HCEC 1CT (cell line): ENCODE measurements around the gene MMP24.
"Not testable (repeated sequence)": the region's sequence is repeated elsewhere in the genome, so short reads cannot be mapped to it uniquely, and the experiment has no call there.

Source experiments
- DNase-seq: peaks from one replicate; pipeline ENCODE4 v3.0.0-alpha.2; 2017

Gene MMP24

DNA sequence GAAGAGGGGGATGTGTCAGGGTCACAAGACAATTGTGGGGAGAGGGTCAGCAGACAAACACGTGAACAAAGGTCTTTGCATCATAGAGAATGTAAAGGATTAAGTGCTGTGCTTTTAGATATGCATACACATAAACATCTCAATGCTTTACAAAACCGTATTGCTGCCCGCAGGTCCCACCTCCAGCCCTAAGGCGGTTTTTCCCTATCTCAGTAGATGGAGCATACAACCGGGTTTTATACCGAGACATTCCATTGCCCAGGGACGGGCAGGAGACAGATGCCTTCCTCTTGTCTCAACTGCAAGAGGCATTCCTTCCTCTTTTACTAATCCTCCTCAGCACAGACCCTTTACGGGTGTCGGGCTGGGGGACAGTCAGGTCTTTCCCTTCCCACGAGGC, 35.8 kb downstream of the MMP24 start:
- DNase-seq = not testable (repeated sequence)

DNA sequence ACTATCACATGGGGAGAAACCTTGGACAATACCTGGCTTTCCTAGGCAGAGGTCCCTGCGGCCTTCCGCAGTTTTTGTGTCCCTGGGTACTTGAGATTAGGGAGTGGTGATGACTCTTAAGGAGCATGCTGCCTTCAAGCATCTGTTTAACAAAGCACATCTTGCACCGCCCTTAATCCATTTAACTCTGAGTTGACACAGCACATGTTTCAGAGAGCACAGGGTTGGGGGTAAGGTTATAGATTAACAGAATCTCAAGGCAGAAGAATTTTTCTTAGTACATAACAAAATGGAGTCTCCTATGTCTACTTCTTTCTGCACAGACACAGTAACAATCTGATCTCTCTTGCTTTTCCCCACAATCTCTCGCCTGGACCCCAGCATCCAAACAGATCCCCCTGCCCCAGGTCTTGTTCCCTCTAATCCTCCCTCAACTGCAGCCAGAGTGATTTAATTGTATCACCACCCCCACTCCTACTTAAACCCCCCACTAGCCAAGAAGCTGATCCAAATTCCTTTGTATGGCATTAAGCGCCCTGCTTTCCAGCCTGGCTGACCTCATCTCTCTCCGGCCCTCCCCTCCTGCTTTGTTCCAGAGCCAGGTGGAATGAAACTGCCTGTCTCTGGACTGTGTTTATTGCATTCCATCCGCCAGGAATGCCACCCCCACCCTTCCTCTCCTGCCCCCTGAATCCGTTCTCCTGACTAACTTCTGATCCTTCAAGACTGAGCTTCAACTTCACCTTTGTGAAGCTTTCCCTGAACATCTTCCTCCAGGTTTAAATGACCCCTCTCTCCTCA, 36.4 kb downstream of the MMP24 start:
- DNase-seq = peak; percentile 14

- DNase-seq = no peak
Measured at GRCh38 chr20:35263532-35264341, 37.2 kb downstream of the MMP24 start.

GRCh38 chr20:35264755-35265154, 38.3 kb downstream of the MMP24 start:
- peak; percentile 24 for DNase-seq

GRCh38 chr20:35267092-35267491, 40.6 kb downstream of the MMP24 start:
- no peak for DNase-seq

- DNase-seq = peak; percentile 43
Measured at GRCh38 chr20:35269055-35269781, 42.7 kb downstream of the MMP24 start.

GRCh38 chr20:35270021-35270902, 43.8 kb downstream of the MMP24 start:
- DNase-seq = no peak

DNA sequence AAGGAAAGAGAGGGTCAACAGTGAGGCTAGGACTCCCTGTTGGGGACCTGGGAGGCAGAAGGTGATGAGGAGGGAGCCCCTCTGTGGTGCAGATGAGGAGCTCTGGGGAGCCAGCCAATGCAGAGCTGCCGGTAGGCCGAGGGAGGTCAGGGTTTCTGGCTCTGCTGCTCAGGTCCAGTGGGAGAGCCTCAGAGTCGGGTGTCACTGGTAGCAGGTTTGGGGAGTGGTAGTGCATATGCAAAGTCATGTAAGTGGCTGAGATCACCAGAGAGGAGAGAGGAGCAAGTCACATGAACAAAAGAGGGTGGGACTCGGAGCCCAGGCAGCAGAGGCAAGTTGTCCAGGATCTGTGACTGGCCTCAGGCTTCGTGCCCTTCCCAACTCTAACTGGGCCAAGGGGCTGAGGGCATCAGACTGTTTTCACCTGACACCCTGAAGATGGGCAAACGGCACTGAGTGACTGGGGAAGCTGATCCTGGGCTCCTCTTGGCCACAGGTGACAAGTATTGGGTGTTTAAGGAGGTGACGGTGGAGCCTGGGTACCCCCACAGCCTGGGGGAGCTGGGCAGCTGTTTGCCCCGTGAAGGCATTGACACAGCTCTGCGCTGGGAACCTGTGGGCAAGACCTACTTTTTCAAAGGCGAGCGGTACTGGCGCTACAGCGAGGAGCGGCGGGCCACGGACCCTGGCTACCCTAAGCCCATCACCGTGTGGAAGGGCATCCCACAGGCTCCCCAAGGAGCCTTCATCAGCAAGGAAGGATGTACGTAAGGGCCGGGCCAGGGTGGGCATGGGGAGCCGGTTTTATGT, 44.8 kb downstream of the MMP24 start:
- DNase-seq = no peak

- DNase-seq = no peak
Measured at GRCh38 chr20:35271904-35272303, 45.4 kb downstream of the MMP24 start.

DNA sequence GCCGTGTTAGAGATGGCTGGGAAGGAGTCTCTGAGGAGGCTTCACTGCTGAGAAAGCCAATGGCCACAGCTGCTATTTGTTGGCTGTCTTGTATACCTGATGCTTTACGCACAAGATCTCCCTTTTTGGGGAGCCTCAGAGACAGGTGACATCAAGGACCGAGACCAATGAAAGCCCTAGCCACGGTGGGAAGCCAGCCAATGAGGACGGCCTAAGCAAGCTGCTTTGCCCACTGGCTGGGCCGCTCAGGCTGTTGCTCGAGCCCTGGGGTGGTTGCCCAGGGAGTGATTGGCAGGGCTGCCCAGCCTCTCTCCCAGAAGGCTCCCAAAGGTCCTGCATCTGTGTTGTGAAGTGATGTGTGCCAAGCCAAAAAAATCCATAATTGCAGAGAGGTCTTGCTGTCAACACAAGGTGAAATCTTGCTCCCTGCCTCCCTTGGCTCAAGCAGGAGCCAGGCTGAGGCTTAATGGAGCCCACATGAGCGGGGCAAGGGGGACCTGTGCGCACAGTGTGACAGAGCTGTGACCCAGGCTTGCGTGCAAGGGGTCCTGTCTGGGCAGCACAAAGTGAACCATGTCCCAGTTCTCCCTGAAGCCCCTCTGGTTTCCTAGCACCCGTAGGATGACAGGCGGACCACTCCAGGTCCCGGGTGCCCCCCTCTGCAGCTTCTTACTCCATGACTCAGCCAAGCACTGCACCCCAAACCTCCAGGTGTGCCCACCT, 47.1 kb downstream of the MMP24 start:
- DNase-seq = no peak

GRCh38 chr20:35274172-35275092, 47.9 kb downstream of the MMP24 start:
- no peak for DNase-seq

GRCh38 chr20:35275741-35276251, 49.3 kb downstream of the MMP24 start:
- no peak for DNase-seq

GRCh38 chr20:35276408-35276807, 49.9 kb downstream of the MMP24 start:
- no peak for DNase-seq

DNA sequence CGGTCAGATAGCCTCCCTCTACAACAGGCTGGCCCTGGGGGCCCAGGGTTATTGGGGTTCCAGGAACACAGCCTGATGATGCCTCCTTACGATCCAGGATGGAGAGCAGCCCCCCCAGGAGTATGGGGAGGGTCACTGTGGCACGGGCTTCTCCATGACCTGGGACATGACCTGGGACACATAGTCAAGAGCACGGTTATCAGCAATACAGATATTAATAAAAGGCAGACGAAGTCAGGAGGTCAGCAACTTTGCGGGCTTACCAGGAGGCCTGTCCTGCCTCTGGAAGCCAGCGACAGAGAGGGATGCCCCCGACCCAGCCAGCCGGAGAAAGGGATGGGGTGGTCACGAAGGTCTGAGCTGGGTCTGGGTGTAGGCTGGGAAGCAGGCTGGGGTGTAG, 50.6 kb downstream of the MMP24 start:
- DNase-seq = no peak

DNA sequence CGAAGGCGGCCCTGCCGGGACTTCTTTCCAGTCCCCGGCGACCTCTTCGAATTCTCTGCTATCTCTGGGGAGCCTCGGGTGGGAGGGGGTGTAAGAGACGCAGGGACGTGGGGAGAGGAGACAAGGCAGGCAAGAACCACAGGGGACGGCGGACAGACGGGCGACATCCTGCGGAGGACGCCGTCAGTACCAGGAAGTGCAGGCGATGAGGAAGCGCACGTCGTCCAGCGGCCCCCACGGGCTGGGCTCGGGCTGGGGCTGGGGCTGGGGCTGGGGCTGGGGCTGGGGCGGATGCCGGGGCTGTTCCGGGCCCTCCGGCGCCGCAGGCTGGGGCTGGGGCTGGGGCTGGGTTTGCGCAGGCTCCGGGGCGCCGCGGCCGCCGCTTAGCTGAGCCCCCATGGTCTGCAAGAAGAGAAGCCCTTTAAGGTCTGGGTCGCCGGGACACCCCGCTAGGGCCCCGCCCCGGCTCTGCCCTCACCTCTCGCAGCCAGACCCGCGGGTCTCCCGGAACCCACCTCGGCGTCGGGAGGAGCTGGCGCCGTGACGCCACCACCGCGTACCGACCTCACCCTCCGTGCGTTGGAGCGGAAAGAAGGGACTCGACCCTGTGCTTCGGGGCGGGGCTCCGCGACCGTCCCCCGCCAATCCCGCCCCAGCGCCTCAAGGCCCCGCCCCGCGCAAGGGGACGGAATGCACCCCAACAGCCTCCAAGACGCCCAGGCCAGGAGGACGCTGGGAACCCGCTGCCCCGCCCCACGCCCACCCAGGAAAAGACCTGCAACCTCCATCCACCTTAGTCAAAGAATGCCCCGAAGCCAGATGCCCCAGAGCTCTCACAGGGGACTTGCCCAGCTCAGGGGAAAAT, 51.3 kb downstream of the MMP24 start, which contains the start of gene MMP24OS:
MMP24OS (minus strand) TSS at position 592 of the 865 bp plus-strand sequence; CDS start at position 399, 193 bp downstream.
- DNase-seq = peak; percentile 87

DNA sequence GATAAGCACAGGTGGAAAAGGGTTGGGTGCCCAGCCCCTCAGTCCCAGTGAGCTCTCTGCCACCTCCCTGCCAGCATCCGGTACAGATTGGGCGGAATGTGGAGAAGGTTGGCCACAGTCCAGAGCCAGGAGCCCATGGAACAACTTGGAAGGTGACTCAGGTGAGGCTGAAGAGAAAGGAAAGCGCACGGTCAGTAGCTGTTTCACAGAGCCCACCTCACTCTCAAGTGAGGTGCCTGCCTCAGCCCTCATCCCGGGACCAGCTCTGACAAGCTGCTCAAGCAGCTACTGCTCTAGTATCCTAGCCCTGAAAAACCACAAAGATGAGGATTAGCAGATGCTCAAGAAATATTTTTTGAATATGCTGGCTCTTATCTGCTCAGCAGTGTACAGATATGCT, 52.5 kb downstream of the MMP24 start:
- DNase-seq = no peak

- DNase-seq = no peak
Measured at GRCh38 chr20:35279533-35280174, 53.2 kb downstream of the MMP24 start.

DNA sequence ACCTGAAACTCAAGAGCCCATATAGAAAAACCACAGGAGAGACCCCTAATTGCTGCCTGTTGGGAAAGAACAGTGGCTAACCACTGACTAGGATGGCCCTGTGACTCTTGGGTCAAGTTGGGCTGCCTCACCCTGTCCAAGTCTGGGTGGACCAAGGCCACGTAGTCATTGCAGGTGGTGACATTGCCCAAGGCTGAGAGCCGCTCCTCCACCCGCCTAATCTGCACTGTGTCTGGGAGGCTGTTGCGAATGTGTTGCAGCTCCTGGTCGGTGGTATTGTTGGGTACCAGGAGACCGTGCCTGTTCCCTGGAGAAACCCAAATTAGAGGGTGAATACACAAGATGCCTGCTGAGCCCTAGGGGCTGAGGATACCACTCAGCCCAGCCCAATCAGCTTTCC, 54.0 kb downstream of the MMP24 start:
- DNase-seq = no peak
